SK-N-SH (cell line): ENCODE measurements around the gene MCTP1. TPM values are rescaled to one million over a fixed set of nuclear protein-coding genes. Genes with fewer than 3 reads are reported as not detected.

Source experiments
- CTCF ChIA-PET: fragments of 300-600, 350-600 bp; formaldehyde crosslinking; extraction: SDS; loops from one replicate; lab custom pipeline; 2021; lab: Yijun Ruan, JAX
- POLR2A ChIA-PET: fragments of 350-600 bp; sonication (Branson Sonifier 250); formaldehyde crosslinking; extraction: SDS; loops from one replicate; lab custom pipeline; 2020; ENCODE audit warnings: antibody characterized with exemption, inconsistent platforms; lab: Yijun Ruan, JAX
- DNase-seq: peaks from one replicate; pipeline ENCODE4 v3.0.0; 2012
- H2AFZ ChIP-seq: fragments of 200-600 bp; sonication (generic); 2 replicates; pipeline ENCODE4 v1.8.1; 2016; ENCODE audit warnings: antibody characterized with exemption, mild to moderate bottlenecking, low read depth
- H3F3A ChIP-seq: fragments of 200-600 bp; sonication (generic); replicated peaks from 2 replicates; pipeline ENCODE3; 2016; ENCODE audit warnings: antibody characterized with exemption, mild to moderate bottlenecking; ENCODE audit not compliant: insufficient read depth
- H3K27ac ChIP-seq, 2 experiments: fragments of 200-500 bp in 1 of 2; fragments of 200-600 bp in 1 of 2; sonication (Bioruptor generic) in 1 of 2; sonication (generic), shearing (Covaris generic) in 1 of 2; 2 replicates each; pipeline versions ENCODE4 v1.5.1 to v1.6.1; 2014 to 2016; ENCODE audit warnings: low read depth in 2 of 2, inconsistent platforms in 1 of 2, low read length in 1 of 2, mild to moderate bottlenecking in 1 of 2, mixed read lengths in 1 of 2
- H3K27me3 ChIP-seq: fragments of 200-600 bp; sonication (generic), shearing (Covaris generic); 2 replicates; pipeline ENCODE4 v1.6.1; 2016; ENCODE audit warnings: mixed run types; ENCODE audit not compliant: insufficient read depth
- H3K36me3 ChIP-seq, 2 experiments: fragments of 200-500 bp in 1 of 2; fragments of 200-600 bp in 1 of 2; sonication (Bioruptor generic) in 1 of 2; sonication (generic) in 1 of 2; replicated peaks in 1 of 2; 2 replicates each; pipeline versions ENCODE3 to v1.5.1; 2014 to 2016; ENCODE audit warnings: low read length in 1 of 2, mild to moderate bottlenecking in 1 of 2; ENCODE audit not compliant: insufficient read depth in 2 of 2, control insufficient read depth in 1 of 2
- H3K4me1 ChIP-seq, 2 experiments: fragments of 200-500 bp in 1 of 2; fragments of 200-600 bp in 1 of 2; sonication (Bioruptor generic) in 1 of 2; sonication (generic), shearing (Covaris generic) in 1 of 2; 2 replicates each; pipeline versions ENCODE4 v1.5.1 to v1.6.1; 2014 to 2016; ENCODE audit warnings: low read depth in 1 of 2, low read length in 1 of 2, mixed run types in 1 of 2; ENCODE audit not compliant: insufficient read depth in 2 of 2, control insufficient read depth in 1 of 2
- H3K4me2 ChIP-seq: fragments of 200-600 bp; sonication (generic), shearing (Covaris generic); 2 replicates; pipeline ENCODE4 v1.6.1; 2017; ENCODE audit warnings: mixed run types
- H3K4me3 ChIP-seq, 2 experiments: fragments of 200-500 bp in 1 of 2; fragments of 200-600 bp in 1 of 2; sonication (Bioruptor generic) in 1 of 2; sonication (generic), shearing (Covaris generic) in 1 of 2; 2 replicates each; pipeline versions ENCODE4 v1.5.1 to v1.8.1; 2014 to 2016; ENCODE audit warnings: low read depth in 2 of 2, inconsistent platforms in 1 of 2, low read length in 1 of 2, mild to moderate bottlenecking in 1 of 2, mixed read lengths in 1 of 2, moderate library complexity in 1 of 2
- H3K79me2 ChIP-seq: fragments of 200-600 bp; sonication (generic); 2 replicates; pipeline ENCODE4 v1.8.1; 2017; ENCODE audit warnings: mild to moderate bottlenecking; ENCODE audit not compliant: insufficient read depth
- H3K9ac ChIP-seq: fragments of 200-600 bp; sonication (generic); 2 replicates; pipeline ENCODE4 v1.6.1; 2017; ENCODE audit warnings: mixed run types
- H3K9me2 ChIP-seq: fragments of 200-600 bp; sonication (generic); 2 replicates; pipeline ENCODE4 v1.6.1; 2017; ENCODE audit warnings: mixed run types
- H3K9me3 ChIP-seq: fragments of 200-600 bp; sonication (generic); 2 replicates; pipeline ENCODE4 v1.6.1; 2017; ENCODE audit warnings: mixed run types, mild to moderate bottlenecking, moderate library complexity
- H4K20me1 ChIP-seq: fragments of 200-600 bp; sonication (generic); 2 replicates; pipeline ENCODE4 v1.6.1; 2017; ENCODE audit warnings: mild to moderate bottlenecking, mixed run types; ENCODE audit not compliant: insufficient read depth
- CHD2 ChIP-seq: fragments of 150-350 bp; IDR thresholded peaks from 2 replicates; pipeline ENCODE4 v1.6.1; 2018; ENCODE audit warnings: low read length; ENCODE audit not compliant: partially characterized antibody
- ELF1 ChIP-seq: IDR thresholded peaks from 2 replicates; pipeline ENCODE4 v1.4.0; 2012
- EZH2phosphoT487 ChIP-seq: fragments of 200-600 bp; sonication (generic); IDR thresholded peaks from 2 replicates; pipeline ENCODE4 v1.6.1; 2017; ENCODE audit warnings: low read depth, mixed run types, mild to moderate bottlenecking, antibody characterized with exemption, moderate library complexity, borderline replicate concordance
- FOXJ3 ChIP-seq: sonication (generic); formaldehyde crosslinking; IDR thresholded peaks from 2 replicates; pipeline ENCODE4 v1.5.1; 2020; ENCODE audit warnings: mild to moderate bottlenecking, missing genetic modification reagents
- FOXM1 ChIP-seq: IDR thresholded peaks from 2 replicates; pipeline ENCODE4 v1.4.0; 2012; ENCODE audit warnings: low read depth, mild to moderate bottlenecking
- GABPA ChIP-seq: IDR thresholded peaks from 2 replicates; pipeline ENCODE4 v1.4.0; 2012; ENCODE audit warnings: low read depth, mild to moderate bottlenecking
- GATA2 ChIP-seq: sonication (generic); formaldehyde crosslinking; IDR thresholded peaks from 2 replicates; pipeline ENCODE4 v1.5.0; 2020; ENCODE audit warnings: mild to moderate bottlenecking, missing genetic modification reagents
- JUND ChIP-seq: IDR thresholded peaks from 2 replicates; pipeline ENCODE4 v1.4.0; 2012
- MEF2A ChIP-seq: IDR thresholded peaks from 2 replicates; pipeline ENCODE4 v1.4.0; 2012; ENCODE audit warnings: low read depth, borderline replicate concordance
- NFIC ChIP-seq: IDR thresholded peaks from 2 replicates; pipeline ENCODE4 v1.4.0; 2012; ENCODE audit warnings: borderline replicate concordance
- NRF1 ChIP-seq: IDR thresholded peaks from 2 replicates; pipeline ENCODE4 v1.6.1; 2012; ENCODE audit warnings: low read depth, mild to moderate bottlenecking, low read length
- POLR2AphosphoS5 ChIP-seq: IDR thresholded peaks from 2 replicates; pipeline ENCODE4 v1.6.1; 2012; ENCODE audit warnings: low read depth, low read length
- RAD21 ChIP-seq: IDR thresholded peaks from 2 replicates; pipeline ENCODE4 v1.6.1; 2012; ENCODE audit warnings: mild to moderate bottlenecking, low read length
- RCOR1 ChIP-seq: fragments of 150-350 bp; IDR thresholded peaks from 2 replicates; pipeline ENCODE4 v1.6.1; 2017; ENCODE audit warnings: antibody characterized with exemption, low read length
- RXRA ChIP-seq: IDR thresholded peaks from 2 replicates; pipeline ENCODE4 v1.4.0; 2012; ENCODE audit warnings: low read depth, mild to moderate bottlenecking, borderline replicate concordance
- SIN3A ChIP-seq: IDR thresholded peaks from 2 replicates; pipeline ENCODE4 v1.6.1; 2012; ENCODE audit warnings: low read depth, mild to moderate bottlenecking, low read length, moderate library complexity, borderline replicate concordance
- SMC3 ChIP-seq: IDR thresholded peaks from 2 replicates; pipeline ENCODE4 v1.6.1; 2012; ENCODE audit warnings: low read depth, low read length, improper control_type of control experiment
- TCF12 ChIP-seq: IDR thresholded peaks from 2 replicates; pipeline ENCODE4 v1.4.0; 2012
- TEAD4 ChIP-seq: IDR thresholded peaks from 2 replicates; pipeline ENCODE4 v1.4.0; 2012; ENCODE audit warnings: mild to moderate bottlenecking, borderline replicate concordance; ENCODE audit not compliant: insufficient read depth
- WGBS: methylation state at CpG from one replicate; pipeline ENCODE4 v1.1.6; 2017; ENCODE audit warnings: low lambda C conversion rate; 5-methylcytosine and 5-hydroxymethylcytosine counted together
- polyA plus RNA-seq, 3 experiments: library from polyadenylated mRNA; depleted of rRNA; stranded (reverse); fragments of >200 nt; gene quantifications; 2 replicates each; pipeline ENCODE4 v1.2.3, GENCODE V29; 2012
- TF ChIP-seq, protein P1 (sequence below): IDR thresholded peaks from 2 replicates; pipeline ENCODE4; 2012
- TF ChIP-seq, protein P2 (sequence below): IDR thresholded peaks from 2 replicates; pipeline ENCODE4 v1.4.0; 2012; ENCODE audit warnings: low read depth, borderline replicate concordance
- TF ChIP-seq, protein P3 (sequence below): fragments of 200-600 bp; sonication (generic); IDR thresholded peaks from 2 replicates; pipeline ENCODE4 v1.6.1; 2017; ENCODE audit warnings: antibody characterized with exemption, mild to moderate bottlenecking, moderate library complexity
- TF ChIP-seq, protein P4 (sequence below): fragments of 150-350 bp; IDR thresholded peaks from 2 replicates; pipeline ENCODE4 v1.6.1; 2016; ENCODE audit warnings: mild to moderate bottlenecking, low read depth, low read length
- TF ChIP-seq, protein P5 (sequence below): IDR thresholded peaks from 2 replicates; pipeline ENCODE4 v1.4.0; 2012; ENCODE audit warnings: low read depth

MCTP1 gene
- polyA plus RNA-seq, 1 of the 3 experiments (the other 2 are of a cell fraction): 0.53 TPM

DNA sequence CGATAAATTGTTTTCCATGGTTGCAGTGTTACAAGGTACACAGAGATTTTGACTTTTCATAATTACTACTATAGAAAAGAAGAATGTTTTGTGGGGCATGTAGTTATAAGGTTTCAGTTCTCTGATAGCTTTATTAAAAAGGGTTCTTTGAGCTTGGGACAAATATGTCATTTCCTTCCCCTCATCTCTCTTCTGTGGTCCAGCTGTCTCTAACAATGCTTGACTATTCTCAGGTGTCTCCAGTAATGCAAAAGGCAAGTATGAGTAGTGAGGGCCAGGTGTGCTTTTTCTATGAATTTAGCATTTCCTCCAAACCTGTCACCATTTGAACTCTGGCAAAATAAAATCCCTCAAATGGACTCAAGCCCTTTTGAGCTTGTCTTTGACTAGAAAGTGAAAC lies 582.2 kb downstream of the MCTP1 start:
- no peaks in the 10 kb centered on the region for H3K9me2 ChIP-seq
- no peak overlapping the region for H3K4me2 ChIP-seq
- H3K9me3 ChIP-seq: no peaks in the 10 kb centered on the region
- no peaks in the 10 kb centered on the region for H3K79me2 ChIP-seq
- H3K4me3 ChIP-seq: no peak overlapping the region
- peaks cover 0 to 21% of the 10 kb centered on the region in 2 experiments for H3K36me3 ChIP-seq
- 96% methylated on average over 1 of the region's 1 CpG for WGBS
- no peaks in the 10 kb centered on the region for H3F3A ChIP-seq
- TF ChIP-seq, protein P1, sequence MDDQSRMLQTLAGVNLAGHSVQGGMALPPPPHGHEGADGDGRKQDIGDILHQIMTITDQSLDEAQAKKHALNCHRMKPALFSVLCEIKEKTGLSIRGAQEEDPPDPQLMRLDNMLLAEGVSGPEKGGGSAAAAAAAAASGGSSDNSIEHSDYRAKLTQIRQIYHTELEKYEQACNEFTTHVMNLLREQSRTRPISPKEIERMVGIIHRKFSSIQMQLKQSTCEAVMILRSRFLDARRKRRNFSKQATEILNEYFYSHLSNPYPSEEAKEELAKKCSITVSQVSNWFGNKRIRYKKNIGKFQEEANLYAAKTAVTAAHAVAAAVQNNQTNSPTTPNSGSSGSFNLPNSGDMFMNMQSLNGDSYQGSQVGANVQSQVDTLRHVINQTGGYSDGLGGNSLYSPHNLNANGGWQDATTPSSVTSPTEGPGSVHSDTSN: no peak
- TF ChIP-seq FOXM1: no peak
- no peak for TF ChIP-seq RCOR1
- no peak for TF ChIP-seq FOXJ3 (CRISPR knock-in tag)
- no peak for TF ChIP-seq GATA2
- TF ChIP-seq POLR2AphosphoS5: no peak
- TF ChIP-seq GABPA: no peak
- TF ChIP-seq, protein P2, sequence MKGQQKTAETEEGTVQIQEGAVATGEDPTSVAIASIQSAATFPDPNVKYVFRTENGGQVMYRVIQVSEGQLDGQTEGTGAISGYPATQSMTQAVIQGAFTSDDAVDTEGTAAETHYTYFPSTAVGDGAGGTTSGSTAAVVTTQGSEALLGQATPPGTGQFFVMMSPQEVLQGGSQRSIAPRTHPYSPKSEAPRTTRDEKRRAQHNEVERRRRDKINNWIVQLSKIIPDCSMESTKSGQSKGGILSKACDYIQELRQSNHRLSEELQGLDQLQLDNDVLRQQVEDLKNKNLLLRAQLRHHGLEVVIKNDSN: no peak
- no peak for TF ChIP-seq SMC3
- TF ChIP-seq MEF2A: no peak
- no peak for TF ChIP-seq RAD21
- TF ChIP-seq, protein P3, sequence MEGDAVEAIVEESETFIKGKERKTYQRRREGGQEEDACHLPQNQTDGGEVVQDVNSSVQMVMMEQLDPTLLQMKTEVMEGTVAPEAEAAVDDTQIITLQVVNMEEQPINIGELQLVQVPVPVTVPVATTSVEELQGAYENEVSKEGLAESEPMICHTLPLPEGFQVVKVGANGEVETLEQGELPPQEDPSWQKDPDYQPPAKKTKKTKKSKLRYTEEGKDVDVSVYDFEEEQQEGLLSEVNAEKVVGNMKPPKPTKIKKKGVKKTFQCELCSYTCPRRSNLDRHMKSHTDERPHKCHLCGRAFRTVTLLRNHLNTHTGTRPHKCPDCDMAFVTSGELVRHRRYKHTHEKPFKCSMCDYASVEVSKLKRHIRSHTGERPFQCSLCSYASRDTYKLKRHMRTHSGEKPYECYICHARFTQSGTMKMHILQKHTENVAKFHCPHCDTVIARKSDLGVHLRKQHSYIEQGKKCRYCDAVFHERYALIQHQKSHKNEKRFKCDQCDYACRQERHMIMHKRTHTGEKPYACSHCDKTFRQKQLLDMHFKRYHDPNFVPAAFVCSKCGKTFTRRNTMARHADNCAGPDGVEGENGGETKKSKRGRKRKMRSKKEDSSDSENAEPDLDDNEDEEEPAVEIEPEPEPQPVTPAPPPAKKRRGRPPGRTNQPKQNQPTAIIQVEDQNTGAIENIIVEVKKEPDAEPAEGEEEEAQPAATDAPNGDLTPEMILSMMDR: no peak
- TF ChIP-seq JUND: no peak
- no peak for TF ChIP-seq SIN3A
- TF ChIP-seq TCF12: no peak
- no peak for TF ChIP-seq NRF1
- TF ChIP-seq RXRA: no peak
- H3K27ac ChIP-seq: no peak overlapping the region
- CTCF ChIA-PET: interaction anchor here (3.3 kb wide), 1 partner anchor 10 kb away, joined by 12 read pairs; no protein-coding TSS in a partner anchor
- H3K4me1 ChIP-seq: peaks cover 0 to 3% of the 10 kb centered on the region in 2 experiments; a peak in 3 of 4 replicates
- POLR2A ChIA-PET: no interaction called here
- no peak overlapping the region for H2AFZ ChIP-seq
- H4K20me1 ChIP-seq: no peaks in the 10 kb centered on the region
- DNase-seq: no peak
- no peaks in the 10 kb centered on the region for H3K27me3 ChIP-seq
- H3K9ac ChIP-seq: no peak overlapping the region

DNA sequence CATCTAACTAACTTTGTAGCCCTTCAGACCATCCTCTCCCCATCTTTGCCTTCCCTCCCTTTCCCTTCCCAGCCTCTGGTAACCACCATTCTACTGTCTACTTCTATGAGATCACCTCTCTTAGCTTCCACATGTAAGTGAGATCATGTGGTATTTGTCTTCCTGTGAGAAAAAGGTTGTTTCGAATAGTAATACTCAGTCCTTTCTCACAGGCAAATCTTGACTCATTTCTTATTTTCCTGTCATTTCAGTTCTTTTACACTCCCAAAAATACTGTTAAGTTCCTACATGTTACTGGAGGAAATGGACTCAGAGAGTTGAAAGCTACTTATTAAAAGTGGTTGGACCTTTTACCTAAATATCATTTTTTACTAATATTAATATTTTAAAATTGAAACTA lies 584.3 kb downstream of the MCTP1 start:
- no peaks in the 10 kb centered on the region for H3K79me2 ChIP-seq
- no peak overlapping the region for H3K27ac ChIP-seq
- no peak overlapping the region for H2AFZ ChIP-seq
- POLR2A ChIA-PET: no interaction called here
- 82% methylated on average over 1 of the region's 1 CpG for WGBS
- no peaks in the 10 kb centered on the region for H3K27me3 ChIP-seq
- CTCF ChIA-PET: interaction anchor here (0.7 kb wide), 2 partner anchors 10 to 39 kb away, joined by 3 read pairs; no protein-coding TSS in a partner anchor
- peaks cover 0 to 27% of the 10 kb centered on the region in 2 experiments for H3K36me3 ChIP-seq
- no peak overlapping the region for H3K4me3 ChIP-seq
- no peaks in the 10 kb centered on the region for H4K20me1 ChIP-seq
- H3K9ac ChIP-seq: no peak overlapping the region
- H3K9me3 ChIP-seq: no peaks in the 10 kb centered on the region
- H3F3A ChIP-seq: peaks cover 4% of the 10 kb centered on the region
- TF ChIP-seq ELF1 (no peak), TEAD4 (no peak), NRF1 (no peak), GABPA (no peak), CHD2 (no peak), EZH2phosphoT487 (no peak), NFIC (no peak)
- TF ChIP-seq, protein P4, sequence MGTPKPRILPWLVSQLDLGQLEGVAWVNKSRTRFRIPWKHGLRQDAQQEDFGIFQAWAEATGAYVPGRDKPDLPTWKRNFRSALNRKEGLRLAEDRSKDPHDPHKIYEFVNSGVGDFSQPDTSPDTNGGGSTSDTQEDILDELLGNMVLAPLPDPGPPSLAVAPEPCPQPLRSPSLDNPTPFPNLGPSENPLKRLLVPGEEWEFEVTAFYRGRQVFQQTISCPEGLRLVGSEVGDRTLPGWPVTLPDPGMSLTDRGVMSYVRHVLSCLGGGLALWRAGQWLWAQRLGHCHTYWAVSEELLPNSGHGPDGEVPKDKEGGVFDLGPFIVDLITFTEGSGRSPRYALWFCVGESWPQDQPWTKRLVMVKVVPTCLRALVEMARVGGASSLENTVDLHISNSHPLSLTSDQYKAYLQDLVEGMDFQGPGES: no peak
- TF ChIP-seq, protein P5, sequence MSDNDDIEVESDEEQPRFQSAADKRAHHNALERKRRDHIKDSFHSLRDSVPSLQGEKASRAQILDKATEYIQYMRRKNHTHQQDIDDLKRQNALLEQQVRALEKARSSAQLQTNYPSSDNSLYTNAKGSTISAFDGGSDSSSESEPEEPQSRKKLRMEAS: no peak
- no peaks in the 10 kb centered on the region for H3K9me2 ChIP-seq
- peaks cover 0 to 3% of the 10 kb centered on the region in 2 experiments; a peak in 3 of 4 replicates for H3K4me1 ChIP-seq
- H3K4me2 ChIP-seq: no peak overlapping the region
- no peak for DNase-seq
